Neutrophil (primary cell): ENCODE measurements around the gene QSER1.

Experiments used
- H3K27ac ChIP-seq: fragments of 200-600 bp; sonication (generic); 2 replicates; pipeline ENCODE4 v1.5.1; 2016; ENCODE audit warnings: mild to moderate bottlenecking, moderate library complexity
- H3K27me3 ChIP-seq: fragments of 200-600 bp; sonication (generic); 2 replicates; pipeline ENCODE4 v1.6.0; 2016; ENCODE audit warnings: mild to moderate bottlenecking
- H3K36me3 ChIP-seq: fragments of 200-600 bp; sonication (generic); 2 replicates; pipeline ENCODE4 v1.5.1; 2017
- H3K4me1 ChIP-seq, 2 experiments: fragments of 200-600 bp in 1 of 2; sonication (generic) in 1 of 2; 1 replicate in 1 of 2; 2 replicates in 1 of 2; pipeline versions ENCODE4 v1.5.1 to v1.6.1; 2013 to 2016; ENCODE audit warnings: low read depth in 1 of 2, low read length in 1 of 2, mild to moderate bottlenecking in 1 of 2, moderate library complexity in 1 of 2; ENCODE audit not compliant: control insufficient read depth in 1 of 2, insufficient read depth in 1 of 2
- H3K4me3 ChIP-seq, 2 experiments: fragments of 200-600 bp in 1 of 2; sonication (generic) in 1 of 2; 1 replicate in 1 of 2; 2 replicates in 1 of 2; pipeline ENCODE4 v1.5.1; 2013 to 2016; ENCODE audit warnings: low read depth in 1 of 2, low read length in 1 of 2, mild to moderate bottlenecking in 1 of 2, moderate library complexity in 1 of 2
- H3K9me3 ChIP-seq: fragments of 200-600 bp; sonication (generic); 2 replicates; pipeline ENCODE4 v1.5.1; 2016
- CTCF ChIP-seq: fragments of 200-600 bp; sonication (generic); IDR thresholded peaks from 2 replicates; pipeline ENCODE4 v1.5.1; 2016; ENCODE audit warnings: antibody characterized with exemption

Gene QSER1

GRCh38 chr11:32916994-32917393 lies 24.4 kb downstream of the QSER1 start:
- no peak for TF ChIP-seq CTCF
- no peaks in the 10 kb centered on the region for H3K36me3 ChIP-seq
- H3K27me3 ChIP-seq = no peaks in the 10 kb centered on the region
- no peak overlapping the region for H3K27ac ChIP-seq
- no peaks in the 10 kb centered on the region for H3K9me3 ChIP-seq
- no peaks in the 10 kb centered on the region for H3K4me1 ChIP-seq
- H3K4me3 ChIP-seq = no peak overlapping the region

- no peak for TF ChIP-seq CTCF
- no peaks in the 10 kb centered on the region for H3K27me3 ChIP-seq
- no peaks in the 10 kb centered on the region for H3K9me3 ChIP-seq
- no peaks in the 10 kb centered on the region for H3K36me3 ChIP-seq
- no peak overlapping the region for H3K4me3 ChIP-seq
- H3K4me1 ChIP-seq = no peaks in the 10 kb centered on the region
- H3K27ac ChIP-seq = no peak overlapping the region
Measured at GRCh38 chr11:32918427-32918826, 25.8 kb downstream of the QSER1 start.

- no peak for TF ChIP-seq CTCF
Measured at GRCh38 chr11:32919338-32919737, 26.7 kb downstream of the QSER1 start.

GRCh38 chr11:32920570-32920969 lies 28.0 kb downstream of the QSER1 start:
- Histone ChIP-seq H3K4me1 (no peaks in the 10 kb centered on the region), H3K4me3 (no peak overlapping the region), H3K27ac (no peak overlapping the region), H3K27me3 (no peaks in the 10 kb centered on the region), H3K36me3 (no peaks in the 10 kb centered on the region), H3K9me3 (no peaks in the 10 kb centered on the region)
- no peak for TF ChIP-seq CTCF

More at GRCh38 chr11:32919338-32919737, 26.7 kb downstream of the QSER1 start:
- H3K27ac ChIP-seq = no peak overlapping the region
- no peaks in the 10 kb centered on the region for H3K9me3 ChIP-seq
- H3K4me1 ChIP-seq = no peaks in the 10 kb centered on the region
- H3K27me3 ChIP-seq = no peaks in the 10 kb centered on the region
- no peak overlapping the region for H3K4me3 ChIP-seq
- no peaks in the 10 kb centered on the region for H3K36me3 ChIP-seq

- TF ChIP-seq CTCF = no peak
- no peak overlapping the region for H3K27ac ChIP-seq
- no peaks in the 10 kb centered on the region for H3K9me3 ChIP-seq
- H3K36me3 ChIP-seq = no peaks in the 10 kb centered on the region
- H3K4me3 ChIP-seq = no peak overlapping the region
- H3K27me3 ChIP-seq = no peaks in the 10 kb centered on the region
- no peaks in the 10 kb centered on the region for H3K4me1 ChIP-seq
Measured at GRCh38 chr11:32921204-32921603, 28.6 kb downstream of the QSER1 start.

GRCh38 chr11:32931606-32932005 lies 39.0 kb downstream of the QSER1 start:
- no peaks in the 10 kb centered on the region for H3K27me3 ChIP-seq
- H3K27ac ChIP-seq = no peak overlapping the region
- H3K4me3 ChIP-seq = no peak overlapping the region
- H3K4me1 ChIP-seq = no peaks in the 10 kb centered on the region
- TF ChIP-seq CTCF = no peak
- peaks cover 33% of the 10 kb centered on the region for H3K36me3 ChIP-seq
- H3K9me3 ChIP-seq = no peaks in the 10 kb centered on the region
